ENCODE measurements around the gene SLX4IP. TPM values are rescaled to one million over a fixed set of nuclear protein-coding genes. Genes with fewer than 3 reads are reported as not detected.

SLX4IP gene
- total and polyA plus RNA-seq, 2 of the 13 experiments (the other 11 are each of a cell fraction or from before 2014, with no cell fraction given), result 3.6 to 7.3 TPM

DNA sequence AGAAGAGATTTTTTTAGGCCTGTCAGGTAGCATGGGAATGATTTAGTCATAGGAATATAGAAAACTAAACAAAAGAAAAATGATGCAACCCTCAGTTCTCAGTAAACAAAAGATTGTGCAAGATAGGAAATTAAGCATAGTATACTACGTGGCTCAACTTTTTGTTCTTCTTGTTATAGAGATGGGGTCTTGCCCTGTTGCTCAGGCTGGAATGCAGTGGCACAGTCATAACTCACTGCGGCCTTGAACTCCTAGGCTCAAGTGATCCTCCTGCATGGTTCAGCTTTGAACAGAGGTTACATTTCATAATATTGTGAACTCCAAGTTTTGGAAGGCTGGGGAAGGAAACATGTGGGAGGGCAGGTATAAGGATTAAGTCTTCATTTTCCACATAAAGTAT is 28.5 kb downstream of the SLX4IP start:
- Histone ChIP-seq H3K9ac (ENCODE audit: insufficient read depth, low read depth, low read length) (no peak overlapping the region), H4K20me1 (ENCODE audit: insufficient read depth, low read length) (no peaks in the 10 kb centered on the region), H3K4me1 (ENCODE audit: insufficient read depth, low read length) (peaks cover 31% of the 10 kb centered on the region), H3K27me3 (ENCODE audit: control insufficient read depth in 1 of 2, insufficient read depth in 2 of 2, low read length in 2 of 2) (no peaks in the 10 kb centered on the region), H3K4me2 (ENCODE audit: low read depth, low read length) (no peak overlapping the region), H2AFZ (ENCODE audit: low read length) (no peak overlapping the region), H3K79me2 (ENCODE audit: insufficient read depth, low read length) (peaks cover 8% of the 10 kb centered on the region), H3K4me3 (replicated peaks in 1 of 3; ENCODE audit: insufficient read depth in 1 of 3, low read depth in 2 of 3, low read length in 3 of 3) (no peak overlapping the region), H3K27ac (ENCODE audit: extremely low read length, insufficient read depth, low read length) (peak overlapping the region; percentile 16), H3K9me3 (ENCODE audit: low read length) (peaks cover 11% of the 10 kb centered on the region), H3K36me3 (replicated peaks in 1 of 2; ENCODE audit: control insufficient read depth in 1 of 2, insufficient read depth in 2 of 2, low read length in 2 of 2) (no peaks in the 10 kb centered on the region; a peak in 1 of 5 replicates)
- POLR2A ChIA-PET, result interaction anchor here (2.3 kb wide), 1 partner anchor 29 kb away, joined by 9 read pairs; the partner anchor contains the start of genes MKKS and SLX4IP
- DNase-seq (ENCODE audit: low spot score), result peak; percentile 77
- CTCF ChIA-PET (ENCODE audit: low intra/inter-chr PET ratio, low total read pairs), result no interaction called here
- peak; percentile 46 for FAIRE-seq
- in situ Hi-C loops (cut with HindIII; ENCODE audit: extremely low pct_ligation_motif_present, low pct_unique_long_range_greater_than_20kb) (no loop called here), intact Hi-C loops (cut with micrococcal nuclease; ENCODE audit: unreplicated experiment) (loop anchor here (10.0 kb wide), 2 partner anchors 201 to 521 kb away; no protein-coding TSS in a partner anchor)
- peak; percentile 80 for ATAC-seq
- BruUV-seq (replicated peaks), result no TSS peak
- WGBS (ENCODE audit: low lambda C conversion rate), result 74% methylated on average over 2 of the region's 2 CpGs
- TF ChIP-seq CHD4 (IDR thresholded peaks at IDR 0.05; ENCODE audit: borderline replicate concordance, low read length), result no peak
- TF ChIP-seq ZNF780A (CRISPR knock-in tag; IDR thresholded peaks at IDR 0.05), result no peak
- no peak for TF ChIP-seq SPEN (CRISPR knock-in tag; IDR thresholded peaks at IDR 0.05; ENCODE audit: low read depth)
- TF ChIP-seq SMARCC2 (IDR thresholded peaks at IDR 0.05), result 0 out of 2 replicates have a peak, but pooled peaks have one; percentile 55
- TF ChIP-seq, protein P1, sequence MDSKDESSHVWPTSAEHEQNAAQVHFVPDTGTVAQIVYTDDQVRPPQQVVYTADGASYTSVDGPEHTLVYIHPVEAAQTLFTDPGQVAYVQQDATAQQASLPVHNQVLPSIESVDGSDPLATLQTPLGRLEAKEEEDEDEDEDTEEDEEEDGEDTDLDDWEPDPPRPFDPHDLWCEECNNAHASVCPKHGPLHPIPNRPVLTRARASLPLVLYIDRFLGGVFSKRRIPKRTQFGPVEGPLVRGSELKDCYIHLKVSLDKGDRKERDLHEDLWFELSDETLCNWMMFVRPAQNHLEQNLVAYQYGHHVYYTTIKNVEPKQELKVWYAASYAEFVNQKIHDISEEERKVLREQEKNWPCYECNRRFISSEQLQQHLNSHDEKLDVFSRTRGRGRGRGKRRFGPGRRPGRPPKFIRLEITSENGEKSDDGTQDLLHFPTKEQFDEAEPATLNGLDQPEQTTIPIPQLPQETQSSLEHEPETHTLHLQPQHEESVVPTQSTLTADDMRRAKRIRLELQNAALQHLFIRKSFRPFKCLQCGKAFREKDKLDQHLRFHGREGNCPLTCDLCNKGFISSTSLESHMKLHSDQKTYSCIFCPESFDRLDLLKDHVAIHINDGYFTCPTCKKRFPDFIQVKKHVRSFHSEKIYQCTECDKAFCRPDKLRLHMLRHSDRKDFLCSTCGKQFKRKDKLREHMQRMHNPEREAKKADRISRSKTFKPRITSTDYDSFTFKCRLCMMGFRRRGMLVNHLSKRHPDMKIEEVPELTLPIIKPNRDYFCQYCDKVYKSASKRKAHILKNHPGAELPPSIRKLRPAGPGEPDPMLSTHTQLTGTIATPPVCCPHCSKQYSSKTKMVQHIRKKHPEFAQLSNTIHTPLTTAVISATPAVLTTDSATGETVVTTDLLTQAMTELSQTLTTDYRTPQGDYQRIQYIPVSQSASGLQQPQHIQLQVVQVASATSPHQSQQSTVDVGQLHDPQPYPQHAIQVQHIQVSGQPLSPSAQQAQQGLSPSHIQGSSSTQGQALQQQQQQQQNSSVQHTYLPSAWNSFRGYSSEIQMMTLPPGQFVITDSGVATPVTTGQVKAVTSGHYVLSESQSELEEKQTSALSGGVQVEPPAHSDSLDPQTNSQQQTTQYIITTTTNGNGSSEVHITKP (CRISPR knock-in tag; IDR thresholded peaks at IDR 0.05; ENCODE audit: low read depth), result no peak
- TF ChIP-seq TBX2 (CRISPR knock-in tag; IDR thresholded peaks at IDR 0.05; ENCODE audit: borderline replicate concordance), result no peak
- TF ChIP-seq, protein P2, sequence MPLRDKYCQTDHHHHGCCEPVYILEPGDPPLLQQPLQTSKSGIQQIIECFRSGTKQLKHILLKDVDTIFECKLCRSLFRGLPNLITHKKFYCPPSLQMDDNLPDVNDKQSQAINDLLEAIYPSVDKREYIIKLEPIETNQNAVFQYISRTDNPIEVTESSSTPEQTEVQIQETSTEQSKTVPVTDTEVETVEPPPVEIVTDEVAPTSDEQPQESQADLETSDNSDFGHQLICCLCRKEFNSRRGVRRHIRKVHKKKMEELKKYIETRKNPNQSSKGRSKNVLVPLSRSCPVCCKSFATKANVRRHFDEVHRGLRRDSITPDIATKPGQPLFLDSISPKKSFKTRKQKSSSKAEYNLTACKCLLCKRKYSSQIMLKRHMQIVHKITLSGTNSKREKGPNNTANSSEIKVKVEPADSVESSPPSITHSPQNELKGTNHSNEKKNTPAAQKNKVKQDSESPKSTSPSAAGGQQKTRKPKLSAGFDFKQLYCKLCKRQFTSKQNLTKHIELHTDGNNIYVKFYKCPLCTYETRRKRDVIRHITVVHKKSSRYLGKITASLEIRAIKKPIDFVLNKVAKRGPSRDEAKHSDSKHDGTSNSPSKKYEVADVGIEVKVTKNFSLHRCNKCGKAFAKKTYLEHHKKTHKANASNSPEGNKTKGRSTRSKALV (CRISPR knock-in tag; IDR thresholded peaks at IDR 0.05), result 0 out of 2 replicates have a peak, but pooled peaks have one; percentile 23
- TF ChIP-seq, protein P3, sequence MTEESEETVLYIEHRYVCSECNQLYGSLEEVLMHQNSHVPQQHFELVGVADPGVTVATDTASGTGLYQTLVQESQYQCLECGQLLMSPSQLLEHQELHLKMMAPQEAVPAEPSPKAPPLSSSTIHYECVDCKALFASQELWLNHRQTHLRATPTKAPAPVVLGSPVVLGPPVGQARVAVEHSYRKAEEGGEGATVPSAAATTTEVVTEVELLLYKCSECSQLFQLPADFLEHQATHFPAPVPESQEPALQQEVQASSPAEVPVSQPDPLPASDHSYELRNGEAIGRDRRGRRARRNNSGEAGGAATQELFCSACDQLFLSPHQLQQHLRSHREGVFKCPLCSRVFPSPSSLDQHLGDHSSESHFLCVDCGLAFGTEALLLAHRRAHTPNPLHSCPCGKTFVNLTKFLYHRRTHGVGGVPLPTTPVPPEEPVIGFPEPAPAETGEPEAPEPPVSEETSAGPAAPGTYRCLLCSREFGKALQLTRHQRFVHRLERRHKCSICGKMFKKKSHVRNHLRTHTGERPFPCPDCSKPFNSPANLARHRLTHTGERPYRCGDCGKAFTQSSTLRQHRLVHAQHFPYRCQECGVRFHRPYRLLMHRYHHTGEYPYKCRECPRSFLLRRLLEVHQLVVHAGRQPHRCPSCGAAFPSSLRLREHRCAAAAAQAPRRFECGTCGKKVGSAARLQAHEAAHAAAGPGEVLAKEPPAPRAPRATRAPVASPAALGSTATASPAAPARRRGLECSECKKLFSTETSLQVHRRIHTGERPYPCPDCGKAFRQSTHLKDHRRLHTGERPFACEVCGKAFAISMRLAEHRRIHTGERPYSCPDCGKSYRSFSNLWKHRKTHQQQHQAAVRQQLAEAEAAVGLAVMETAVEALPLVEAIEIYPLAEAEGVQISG (CRISPR knock-in tag; IDR thresholded peaks at IDR 0.05), result 0 out of 2 replicates have a peak, but pooled peaks have one; percentile 22
- TF ChIP-seq ZNF232 (CRISPR knock-in tag; IDR thresholded peaks at IDR 0.05; ENCODE audit: borderline replicate concordance), result no peak
- no peak for TF ChIP-seq GABPB1 (CRISPR knock-in tag; IDR thresholded peaks at IDR 0.05)
- TF ChIP-seq, protein P4, sequence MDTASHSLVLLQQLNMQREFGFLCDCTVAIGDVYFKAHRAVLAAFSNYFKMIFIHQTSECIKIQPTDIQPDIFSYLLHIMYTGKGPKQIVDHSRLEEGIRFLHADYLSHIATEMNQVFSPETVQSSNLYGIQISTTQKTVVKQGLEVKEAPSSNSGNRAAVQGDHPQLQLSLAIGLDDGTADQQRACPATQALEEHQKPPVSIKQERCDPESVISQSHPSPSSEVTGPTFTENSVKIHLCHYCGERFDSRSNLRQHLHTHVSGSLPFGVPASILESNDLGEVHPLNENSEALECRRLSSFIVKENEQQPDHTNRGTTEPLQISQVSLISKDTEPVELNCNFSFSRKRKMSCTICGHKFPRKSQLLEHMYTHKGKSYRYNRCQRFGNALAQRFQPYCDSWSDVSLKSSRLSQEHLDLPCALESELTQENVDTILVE (CRISPR knock-in tag; IDR thresholded peaks at IDR 0.05), result no peak
- no peak for TF ChIP-seq FIP1L1 (IDR thresholded peaks at IDR 0.05; ENCODE audit: borderline replicate concordance, insufficient read depth, low read depth, low read length)
- no peak for TF ChIP-seq JUNB (CRISPR knock-in tag; IDR thresholded peaks at IDR 0.05; ENCODE audit: borderline replicate concordance)
- no peak for TF ChIP-seq ZNF589 (CRISPR knock-in tag; conservative IDR thresholded peaks at IDR 0.05)
